K562 (cell line): ENCODE data around the gene ZBTB43. TPM values are rescaled to one million over a fixed set of nuclear protein-coding genes. Genes with fewer than 3 reads are reported as not detected.

Source experiments
- CCNT2 ChIP-seq: IDR thresholded peaks from 2 replicates; pipeline ENCODE4 v1.6.1; 2011; ENCODE audit warnings: borderline replicate concordance, low read depth, mild to moderate bottlenecking, moderate library complexity, mixed read lengths, low read length; ENCODE audit not compliant: insufficient read length; ENCODE audit errors: extremely low read depth
- DLX4 ChIP-seq: fragments of 250-450 bp; sonication (Bioruptor Pico); IDR thresholded peaks from 2 replicates; pipeline ENCODE4 v1.6.1; 2021; ENCODE audit warnings: mild to moderate bottlenecking
- GABPB1 ChIP-seq: sonication (generic); formaldehyde crosslinking; IDR thresholded peaks from 2 replicates; pipeline ENCODE4 v1.8.0; 2022; ENCODE audit warnings: mild to moderate bottlenecking, missing genetic modification reagents
- HBP1 ChIP-seq: fragments of 450-650 bp; formaldehyde crosslinking; IDR thresholded peaks from 2 replicates; pipeline ENCODE4 v1.4.0; 2022; ENCODE audit warnings: missing genetic modification characterization
- HNRNPL ChIP-seq: fragments of 200-400 bp; formaldehyde crosslinking; IDR thresholded peaks from 2 replicates; pipeline ENCODE4 v1.6.1; 2017; ENCODE audit warnings: low read depth, mild to moderate bottlenecking, low read length
- IRF9 ChIP-seq: fragments of 450-650 bp; IDR thresholded peaks from 2 replicates; pipeline ENCODE4 v1.6.1; 2016; ENCODE audit warnings: missing biosample characterization, missing genetic modification characterization
- JUND ChIP-seq, 2 experiments: IDR thresholded peaks; 2 replicates in 1 of 2; 3 replicates in 1 of 2; pipeline ENCODE4 v1.6.1; 2011; ENCODE audit warnings: borderline replicate concordance in 2 of 2, low read depth in 2 of 2, low read length in 2 of 2, improper control_type of control experiment in 1 of 2, missing biosample characterization in 1 of 2, missing genetic modification characterization in 1 of 2, missing genetic modification reagents in 1 of 2
- NR2C1 ChIP-seq, 2 experiments: fragments of 450-650 bp; IDR thresholded peaks; 2 replicates each; pipeline ENCODE4 v1.6.1; 2017; ENCODE audit warnings: mild to moderate bottlenecking in 2 of 2, antibody characterized with exemption in 1 of 2, inconsistent platforms in 1 of 2, missing compliant biosample characterization in 1 of 2, missing genetic modification characterization in 1 of 2
- RBM17 ChIP-seq: fragments of 200-400 bp; formaldehyde crosslinking; IDR thresholded peaks from 2 replicates; pipeline ENCODE4 v1.6.1; 2017; ENCODE audit warnings: low read depth, mild to moderate bottlenecking, low read length, borderline replicate concordance
- RBM22 ChIP-seq: fragments of 200-400 bp; formaldehyde crosslinking; IDR thresholded peaks from 2 replicates; pipeline ENCODE4 v1.6.1; 2018; ENCODE audit warnings: low read length, low read depth; ENCODE audit not compliant: poor library complexity, severe bottlenecking
- TFAP4 ChIP-seq: sonication (generic); formaldehyde crosslinking; IDR thresholded peaks from 2 replicates; pipeline ENCODE4 v1.8.0; 2022; ENCODE audit warnings: missing genetic modification reagents, mild to moderate bottlenecking, moderate library complexity, borderline replicate concordance
- VEZF1 ChIP-seq: fragments of 200-800 bp; sonication (Bioruptor generic); IDR thresholded peaks from 2 replicates; pipeline ENCODE4 v1.6.1; 2017; ENCODE audit warnings: missing genetic modification characterization, missing compliant biosample characterization
- ZBTB1 ChIP-seq: sonication (generic); formaldehyde crosslinking; IDR thresholded peaks from 2 replicates; pipeline ENCODE4 v1.8.1; 2023; ENCODE audit warnings: missing genetic modification reagents, low read depth, mild to moderate bottlenecking, borderline replicate concordance
- ZBTB17 ChIP-seq: fragments of 450-650 bp; formaldehyde crosslinking; IDR thresholded peaks from 2 replicates; pipeline ENCODE4 v1.4.0; 2020; ENCODE audit warnings: mild to moderate bottlenecking
- ZNF12 ChIP-seq: sonication (generic); formaldehyde crosslinking; IDR thresholded peaks from 2 replicates; pipeline ENCODE4 v1.4.0; 2020; ENCODE audit warnings: mild to moderate bottlenecking, missing genetic modification reagents
- polyA plus RNA-seq, 8 experiments: library from polyadenylated mRNA; depleted of rRNA in 4 of 8; stranded (reverse) in 5 of 8; unstranded in 3 of 8; fragments of >200 nt; fragmentation: Nextera tagmentation in 2 of 8; fragmentation: Illumina TruSeq in 1 of 8; extraction: Ambion mirVana in 2 of 8; extraction: Trizol in 1 of 8; gene quantifications; 2 replicates each; pipeline versions ENCODE4 v1.2.1 to v1.2.3, GENCODE V29; 2011 to 2014; ENCODE audit warnings: inconsistent platforms in 1 of 8, missing spikeins in 1 of 8
- total RNA-seq, 7 experiments: library from RNA; depleted of rRNA in 6 of 7; stranded (reverse); fragments of >200 nt in 6 of 7; fragmentation: Illumina TruSeq in 2 of 7; extraction: Trizol in 2 of 7; gene quantifications; 2 replicates each; pipeline versions ENCODE4 v1.2.1 to v1.2.3, GENCODE V29; 2011 to 2021; ENCODE audit warnings: low replicate concordance in 1 of 7

ZBTB43 gene
- total and polyA plus RNA-seq, 9 of the 15 experiments (the other 6 are each of a cell fraction or from before 2014, with no cell fraction given), result 3.9 to 17.2 (median 9.1) TPM

- TF ChIP-seq HBP1 (CRISPR knock-in tag), result peak; percentile 73; the same call in 1 of the 2 replicates
- no peak for TF ChIP-seq DLX4 (CRISPR knock-in tag)
- peak; percentile 98 for TF ChIP-seq NR2C1 (IDR thresholded peaks at IDR 0.05)
- TF ChIP-seq NR2C1 (tag; IDR thresholded peaks at IDR 0.05), result peak; percentile 99
- TF ChIP-seq HNRNPL, result 0 out of 2 replicates have a peak, but pooled peaks have one; percentile 38
- TF ChIP-seq TFAP4 (CRISPR knock-in tag), result peak; percentile 92
- no peak for TF ChIP-seq RBM17
- 0 out of 2 replicates have a peak, but pooled peaks have one; percentile 23 for TF ChIP-seq ZBTB17 (CRISPR knock-in tag)
- peak; percentile 35 for TF ChIP-seq CCNT2
- TF ChIP-seq RBM22, result no peak
- no peak for TF ChIP-seq IRF9 (tag)
- peak; percentile 71; the same call in 1 of the 2 replicates for TF ChIP-seq ZBTB1
- TF ChIP-seq JUND (IDR thresholded peaks at IDR 0.05; ENCODE audit: borderline replicate concordance, low read depth, low read length), result peak; percentile 62; the same call in 1 of the 2 replicates
- TF ChIP-seq JUND (tag; IDR thresholded peaks at IDR 0.05; ENCODE audit: borderline replicate concordance, low read depth, low read length), result no peak; the same call in 2 of the 3 replicates
- TF ChIP-seq ZNF12 (CRISPR knock-in tag), result 0 out of 2 replicates have a peak, but pooled peaks have one; percentile 10
- peak; percentile 92 for TF ChIP-seq GABPB1 (CRISPR knock-in tag)
- peak; percentile 89 for TF ChIP-seq VEZF1 (CRISPR knock-in tag)
These were observed at the start of gene ZBTB43 (continued) for GRCh38 chr9:126804696-126805553.
